Natural killer cell (primary cell): ENCODE data around the gene FBXL17. TPM values are rescaled to one million over a fixed set of nuclear protein-coding genes. Genes with fewer than 3 reads are reported as not detected.

Experiments
- ATAC-seq, 3 donors: fragments of 150-1000 bp in 2 of 3; fragments of 200-7000 bp in 1 of 3; cut with Tn5 transposase; 1 replicate in 1 of 3; 2 replicates in 2 of 3; pipeline ENCODE4 v1.10.0; 2021; ENCODE audit warnings: mild to moderate bottlenecking in 2 of 3, moderate library complexity in 2 of 3
- DNase-seq, 2 donors: peaks; one replicate each; pipeline versions ENCODE4 v3.0.0 to v3.0.0-alpha.2; 2013 to 2021; ENCODE audit warnings: mixed read lengths in 1 of 2
- H3K27ac ChIP-seq: one replicate; pipeline ENCODE4 v1.5.1; 2013; ENCODE audit warnings: mild to moderate bottlenecking, low read length
- H3K27me3 ChIP-seq: one replicate; pipeline ENCODE4 v1.6.1; 2013; ENCODE audit warnings: low read length; ENCODE audit not compliant: control insufficient read depth, insufficient read depth
- H3K36me3 ChIP-seq: one replicate; pipeline ENCODE4 v1.6.1; 2013; ENCODE audit warnings: low read length; ENCODE audit not compliant: control insufficient read depth, insufficient read depth
- H3K4me1 ChIP-seq: one replicate; pipeline ENCODE4 v1.6.1; 2013; ENCODE audit warnings: low read length; ENCODE audit not compliant: control insufficient read depth, insufficient read depth
- H3K4me3 ChIP-seq: one replicate; pipeline ENCODE4 v1.5.1; 2013; ENCODE audit warnings: low read length
- H3K9me3 ChIP-seq: one replicate; pipeline ENCODE4 v1.6.1; 2013; ENCODE audit warnings: low read length; ENCODE audit not compliant: control insufficient read depth, insufficient read depth
- H3K27ac Mint-ChIP-seq, 2 donors: one replicate each; pipeline ENCODE4 v1.8.0; 2022; ENCODE audit warnings: mild to moderate bottlenecking in 2 of 2, mixed read lengths in 2 of 2, moderate library complexity in 1 of 2
- H3K27me3 Mint-ChIP-seq, 2 donors: one replicate each; pipeline ENCODE4 v1.8.0; 2022; ENCODE audit warnings: low read depth in 2 of 2, mixed read lengths in 2 of 2
- H3K36me3 Mint-ChIP-seq: one replicate; pipeline ENCODE4 v1.8.0; 2022; ENCODE audit warnings: mixed read lengths
- H3K4me1 Mint-ChIP-seq, 2 donors: one replicate each; pipeline ENCODE4 v1.8.0; 2022; ENCODE audit warnings: mixed read lengths in 2 of 2
- H3K4me3 Mint-ChIP-seq: one replicate; pipeline ENCODE4 v1.8.0; 2022; ENCODE audit warnings: mild to moderate bottlenecking, moderate library complexity, mixed read lengths
- H3K9me3 Mint-ChIP-seq, 2 donors: one replicate each; pipeline ENCODE4 v1.8.0; 2022; ENCODE audit warnings: mixed read lengths in 2 of 2
- CTCF ChIP-seq: fragments of 200-600 bp; IDR thresholded peaks from one replicate; pipeline ENCODE4 v1.8.0; 2022; ENCODE audit warnings: antibody characterized with exemption
- WGBS: methylation state at CpG from one replicate; pipeline ENCODE4 v1.1.7; 2013; ENCODE audit warnings: missing lambda C conversion rate; ENCODE audit not compliant: insufficient coverage; 5-methylcytosine and 5-hydroxymethylcytosine counted together
- intact Hi-C: fragments of 100-400 bp; cut with micrococcal nuclease; formaldehyde crosslinking; loops from one replicate; pipeline ENCODE4 v1.14.2; 2022
- total RNA-seq, 4 donors: library from RNA; stranded (reverse); fragments of 120-200 nt in 1 of 4; gene quantifications; one replicate each; pipeline versions ENCODE4 v1.2.3 to v1.2.4, GENCODE V29; 2013 to 2022

Gene FBXL17
- total RNA-seq = 10 to 100 TPM; 34.2 to 46.8 (median 34.9) TPM
- 50.2 TPM for total RNA-seq (2013)

GRCh38 chr5:108381954-108382783 is at the start of gene FBXL17:
TSS of gene FBXL17 (minus strand) at chr5:108382098.
- H3K9me3 ChIP-seq = no peaks in the 10 kb centered on the region
- H3K36me3 Mint-ChIP-seq = peaks cover 4% of the 10 kb centered on the region
- peaks cover 0 to 2% of the 10 kb centered on the region in 2 donors for H3K27me3 Mint-ChIP-seq
- H3K4me1 ChIP-seq = peaks cover 8% of the 10 kb centered on the region
- under 1% methylated on average over 82 of the region's 82 CpGs for whole genome bisulfite sequencing
- peak; percentile 76 to 91 (median 79) for ATAC-seq
- H3K27me3 ChIP-seq = no peaks in the 10 kb centered on the region
- H3K4me3 Mint-ChIP-seq = peak within 1 kb of the TSS; percentile 89
- H3K36me3 ChIP-seq = no peaks in the 10 kb centered on the region
- H3K9me3 Mint-ChIP-seq = peaks cover 0 to 2% of the 10 kb centered on the region in 2 donors
- H3K4me1 Mint-ChIP-seq = peaks cover 39 to 41% of the 10 kb centered on the region in 2 donors
- DNase-seq = peak; percentile 90 to 97
- H3K27ac ChIP-seq = peak within 1 kb of the TSS; percentile 95
- intact Hi-C loops = loop anchor here (1.0 to 10.0 kb wide), 5 partner anchors 365 to 1305 kb away; partner anchors contain the start of genes FER and MAN2A1
- no peak for TF ChIP-seq CTCF
- H3K27ac Mint-ChIP-seq = peak within 1 kb of the TSS; percentile 93 to 94
- peak within 1 kb of the TSS; percentile 62 for H3K4me3 ChIP-seq

DNA sequence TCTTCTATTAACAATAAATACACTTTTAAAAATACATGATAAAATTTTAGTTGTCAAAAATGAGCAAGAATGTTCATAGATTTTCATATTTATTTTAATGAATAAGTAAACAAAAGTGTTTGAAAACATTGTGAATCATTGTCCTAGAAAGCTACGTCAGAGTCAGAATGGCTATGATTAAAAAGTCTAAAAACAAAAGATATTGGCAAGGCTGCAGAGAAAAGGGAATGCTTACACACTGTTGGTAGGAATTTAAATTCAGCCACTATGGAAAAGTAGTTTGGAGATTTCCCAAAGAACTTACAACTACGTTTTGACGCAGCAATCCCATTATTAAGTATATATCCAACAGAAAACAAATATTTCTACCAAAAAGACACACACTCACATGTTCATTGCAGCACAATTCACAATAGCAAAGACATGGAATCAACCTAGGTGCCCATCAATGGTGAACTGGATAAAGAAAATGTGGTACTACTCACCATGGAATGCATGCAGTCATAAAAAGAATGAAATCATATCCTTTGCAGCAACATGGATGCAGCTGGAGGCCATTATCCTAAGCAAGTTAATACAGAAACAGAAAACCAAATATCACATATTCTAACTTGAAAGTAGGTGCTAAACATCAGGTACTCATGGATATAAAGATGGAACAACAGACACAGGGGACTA is 49.2 kb upstream of the FBXL17 start:
- Mint-ChIP-seq H3K36me3 (no peaks in the 10 kb centered on the region), H3K27me3 (peaks cover 11 to 30% of the 10 kb centered on the region in 2 donors), H3K4me1 (no peaks in the 10 kb centered on the region), H3K4me3 (no peak overlapping the region), H3K9me3 (peaks cover 0 to 2% of the 10 kb centered on the region in 2 donors), H3K27ac (no peak overlapping the region)
- Histone ChIP-seq H3K9me3 (no peaks in the 10 kb centered on the region), H3K4me1 (no peaks in the 10 kb centered on the region), H3K4me3 (no peak overlapping the region), H3K36me3 (no peaks in the 10 kb centered on the region), H3K27ac (no peak overlapping the region), H3K27me3 (no peaks in the 10 kb centered on the region)
- no peak for DNase-seq
- TF ChIP-seq CTCF = no peak
- intact Hi-C loops = no loop called here
- ATAC-seq = no peak
- WGBS = 95% methylated on average over 3 of the region's 3 CpGs

DNA sequence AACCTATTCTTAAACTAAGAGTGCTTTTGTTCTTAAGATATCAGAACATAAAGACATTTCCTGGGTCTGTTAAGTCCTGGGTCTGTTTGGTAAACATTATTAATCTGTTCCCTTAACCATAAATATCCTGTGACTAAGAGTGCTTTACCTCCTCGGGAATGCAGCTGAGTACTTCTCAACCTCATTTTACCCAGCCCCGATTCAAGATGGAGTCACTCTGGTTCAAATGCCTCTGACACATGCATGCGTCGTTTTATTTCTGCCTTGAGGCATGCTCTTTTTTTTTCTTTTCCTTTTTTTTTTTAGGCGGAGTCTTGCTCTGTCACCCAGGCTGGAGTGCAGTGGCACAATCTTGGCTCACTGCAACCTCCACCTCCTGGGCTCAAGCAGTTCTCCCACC is 39.8 kb upstream of the FBXL17 start:
- H3K4me1 ChIP-seq = no peaks in the 10 kb centered on the region
- no peaks in the 10 kb centered on the region for H3K36me3 ChIP-seq
- H3K27me3 Mint-ChIP-seq = peaks cover 25 to 30% of the 10 kb centered on the region in 2 donors
- no peak overlapping the region for H3K27ac Mint-ChIP-seq
- H3K4me3 Mint-ChIP-seq = no peak overlapping the region
- DNase-seq = no peak
- intact Hi-C loops = no loop called here
- no peak overlapping the region for H3K4me3 ChIP-seq
- no peaks in the 10 kb centered on the region for H3K27me3 ChIP-seq
- no peaks in the 10 kb centered on the region for H3K36me3 Mint-ChIP-seq
- no peak overlapping the region for H3K27ac ChIP-seq
- H3K4me1 Mint-ChIP-seq = no peaks in the 10 kb centered on the region
- TF ChIP-seq CTCF = no peak
- no peak for ATAC-seq
- 90% methylated on average over 5 of the region's 5 CpGs for WGBS
- H3K9me3 ChIP-seq = no peaks in the 10 kb centered on the region
- peaks cover 2 to 5% of the 10 kb centered on the region in 2 donors for H3K9me3 Mint-ChIP-seq
